ENCODE data around the gene ARL6IP5.

Gene ARL6IP5

DNA sequence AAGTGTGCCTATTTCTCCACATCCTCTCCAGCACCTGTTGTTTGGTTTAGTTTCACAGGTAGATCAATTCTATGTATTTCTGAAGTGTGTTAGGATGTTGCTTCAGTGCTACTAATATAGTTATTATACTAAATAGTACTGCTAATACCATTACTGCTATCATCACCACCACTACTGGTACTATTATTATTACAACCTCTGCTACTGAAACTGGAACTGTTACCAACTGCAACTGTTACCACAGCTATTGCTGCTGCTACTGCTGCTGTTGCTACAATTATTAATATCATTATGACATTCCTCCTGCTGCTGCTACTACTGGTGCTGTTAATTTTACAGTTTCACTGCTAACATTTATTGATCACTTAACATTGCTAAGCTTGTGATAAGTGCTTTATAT, 46.0 kb downstream of the ARL6IP5 start:
- Histone ChIP-seq H3K4me1 (ENCODE audit: insufficient read depth, low read length, poor library complexity, severe bottlenecking) (no peaks in the 10 kb centered on the region), H3K4me2 (ENCODE audit: low read depth, low read length, poor library complexity, severe bottlenecking) (no peak overlapping the region), H3K9me3 (ENCODE audit: insufficient read depth, low read depth, low read length) (peaks cover 3% of the 10 kb centered on the region; the same call in 1 of the 2 replicates), H3K9me2 (replicated peaks; ENCODE audit: low read depth, low read length) (no peaks in the 10 kb centered on the region), H3K27me3 (ENCODE audit: insufficient read depth, low read length, poor library complexity, severe bottlenecking) (no peaks in the 10 kb centered on the region), H3K4me3 (ENCODE audit: low read length, poor library complexity, severe bottlenecking) (no peak overlapping the region), H3K36me3 (ENCODE audit: insufficient read depth, low read length) (no peaks in the 10 kb centered on the region), H4K20me1 (ENCODE audit: insufficient read depth, low read length, poor library complexity, severe bottlenecking) (no peaks in the 10 kb centered on the region), H3K79me2 (ENCODE audit: insufficient read depth, low read length) (no peaks in the 10 kb centered on the region), H2AFZ (ENCODE audit: low read length) (no peak overlapping the region), H3K9ac (ENCODE audit: low read depth, low read length, poor library complexity, severe bottlenecking) (no peak overlapping the region), H3F3A (ENCODE audit: low read depth) (no peaks in the 10 kb centered on the region)
- TF ChIP-seq EZH2phosphoT487 (IDR thresholded peaks at IDR 0.05; ENCODE audit: borderline replicate concordance) (no peak), CTCF (conservative IDR thresholded peaks at IDR 0.05; ENCODE audit: low read length) (no peak)

DNA sequence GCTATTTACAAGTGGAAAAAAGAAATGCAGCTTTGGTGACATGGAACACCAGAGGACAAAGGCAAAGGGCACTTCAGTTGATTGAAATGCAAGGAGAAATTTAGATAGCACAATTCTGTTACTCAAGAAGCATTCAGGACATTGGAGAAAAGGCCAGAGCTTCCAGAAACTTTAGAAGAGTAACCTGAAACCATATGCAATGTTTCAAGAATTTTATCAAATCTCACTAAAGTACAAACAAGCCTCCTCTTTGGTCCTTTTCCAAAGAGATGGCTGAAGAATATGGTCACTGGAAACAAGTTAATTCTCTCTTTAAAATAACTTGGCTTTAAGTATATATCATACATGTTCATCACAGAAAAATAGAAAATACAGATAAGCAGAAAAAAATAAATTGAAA, 52.3 kb downstream of the ARL6IP5 start:
- no peaks in the 10 kb centered on the region for H4K20me1 ChIP-seq (ENCODE audit: insufficient read depth, low read length, poor library complexity, severe bottlenecking)
- H3F3A ChIP-seq (ENCODE audit: low read depth) = no peaks in the 10 kb centered on the region
- no peaks in the 10 kb centered on the region for H3K27me3 ChIP-seq (ENCODE audit: insufficient read depth, low read length, poor library complexity, severe bottlenecking)
- H3K9ac ChIP-seq (ENCODE audit: low read depth, low read length, poor library complexity, severe bottlenecking) = no peak overlapping the region
- H3K4me2 ChIP-seq (ENCODE audit: low read depth, low read length, poor library complexity, severe bottlenecking) = no peak overlapping the region
- no peak overlapping the region for H3K4me3 ChIP-seq (ENCODE audit: low read length, poor library complexity, severe bottlenecking)
- no peak for TF ChIP-seq CTCF (conservative IDR thresholded peaks at IDR 0.05; ENCODE audit: low read length)
- TF ChIP-seq EZH2phosphoT487 (IDR thresholded peaks at IDR 0.05; ENCODE audit: borderline replicate concordance) = no peak
- peaks cover 3% of the 10 kb centered on the region; the same call in 1 of the 2 replicates for H3K9me3 ChIP-seq (ENCODE audit: insufficient read depth, low read depth, low read length)
- no peaks in the 10 kb centered on the region for H3K4me1 ChIP-seq (ENCODE audit: insufficient read depth, low read length, poor library complexity, severe bottlenecking)
- H3K9me2 ChIP-seq (replicated peaks; ENCODE audit: low read depth, low read length) = no peaks in the 10 kb centered on the region
- no peak overlapping the region for H2AFZ ChIP-seq (ENCODE audit: low read length)
- no peaks in the 10 kb centered on the region for H3K79me2 ChIP-seq (ENCODE audit: insufficient read depth, low read length)
- no peaks in the 10 kb centered on the region for H3K36me3 ChIP-seq (ENCODE audit: insufficient read depth, low read length)

GRCh38 chr3:69137412-69137811, 52.7 kb downstream of the ARL6IP5 start:
- H3K4me3 ChIP-seq (ENCODE audit: low read length, poor library complexity, severe bottlenecking) = no peak overlapping the region
- TF ChIP-seq CTCF (conservative IDR thresholded peaks at IDR 0.05; ENCODE audit: low read length) = no peak
- TF ChIP-seq EZH2phosphoT487 (IDR thresholded peaks at IDR 0.05; ENCODE audit: borderline replicate concordance) = no peak
- no peaks in the 10 kb centered on the region for H3K27me3 ChIP-seq (ENCODE audit: insufficient read depth, low read length, poor library complexity, severe bottlenecking)

More at GRCh38 chr3:69137412-69137811, 52.7 kb downstream of the ARL6IP5 start:
- Histone ChIP-seq H3F3A (ENCODE audit: low read depth) (no peaks in the 10 kb centered on the region), H4K20me1 (ENCODE audit: insufficient read depth, low read length, poor library complexity, severe bottlenecking) (no peaks in the 10 kb centered on the region), H3K4me1 (ENCODE audit: insufficient read depth, low read length, poor library complexity, severe bottlenecking) (no peaks in the 10 kb centered on the region), H3K9me3 (ENCODE audit: insufficient read depth, low read depth, low read length) (peaks cover 3% of the 10 kb centered on the region; the same call in 1 of the 2 replicates), H3K9me2 (replicated peaks; ENCODE audit: low read depth, low read length) (no peaks in the 10 kb centered on the region), H3K9ac (ENCODE audit: low read depth, low read length, poor library complexity, severe bottlenecking) (no peak overlapping the region), H3K4me2 (ENCODE audit: low read depth, low read length, poor library complexity, severe bottlenecking) (no peak overlapping the region), H2AFZ (ENCODE audit: low read length) (no peak overlapping the region), H3K79me2 (ENCODE audit: insufficient read depth, low read length) (no peaks in the 10 kb centered on the region), H3K36me3 (ENCODE audit: insufficient read depth, low read length) (no peaks in the 10 kb centered on the region)

All from Loucy (cell line).